Activated CD4-positive, alpha-beta memory T cell treated with anti-CD3 and anti-CD28 coated beads for 36 hours (primary cell): ENCODE measurements around the gene PARP3. TPM values are rescaled to one million over a fixed set of nuclear protein-coding genes. Genes with fewer than 3 reads are reported as not detected.

Experiments
- CTCF ChIA-PET: fragments of 350-600 bp; sonication (Branson Sonifier 250); formaldehyde crosslinking; loops from one replicate; lab custom pipeline; 2021; ENCODE audit warnings: antibody characterized with exemption, inconsistent platforms; lab: Charles Lee
- POLR2A ChIA-PET: fragments of 350-600 bp; sonication (Branson Sonifier 250); formaldehyde crosslinking; loops from one replicate; lab custom pipeline; 2021; ENCODE audit warnings: antibody characterized with exemption; lab: Charles Lee
- DNase-seq: peaks from one replicate; pipeline ENCODE4 v3.0.0-alpha.2; 2020
- H3K27ac Mint-ChIP-seq: one replicate; pipeline ENCODE4 v1.8.0; 2021; ENCODE audit warnings: mixed read lengths
- H3K27me3 Mint-ChIP-seq: one replicate; pipeline ENCODE4 v1.8.0; 2021; ENCODE audit warnings: mixed read lengths
- H3K36me3 Mint-ChIP-seq: one replicate; pipeline ENCODE4 v1.8.0; 2021; ENCODE audit warnings: mixed read lengths
- H3K4me1 Mint-ChIP-seq: one replicate; pipeline ENCODE4 v1.8.0; 2021; ENCODE audit warnings: low read depth, mixed read lengths
- H3K4me3 Mint-ChIP-seq: one replicate; pipeline ENCODE4 v1.8.0; 2021; ENCODE audit warnings: mild to moderate bottlenecking, mixed read lengths
- H3K9me3 Mint-ChIP-seq: one replicate; pipeline ENCODE4 v1.8.0; 2021; ENCODE audit warnings: mixed read lengths
- intact Hi-C: fragments of 100-400 bp; cut with micrococcal nuclease; formaldehyde crosslinking; loops from one replicate; pipeline ENCODE4 v1.15.1; 2023
- total RNA-seq, 2 experiments: library from RNA; stranded (reverse); gene quantifications; one replicate each; pipeline ENCODE4 v1.2.3, GENCODE V29; 2021

The PARP3 gene
- total RNA-seq, 2 experiments from 2014 or later: 12.1 to 13.4 TPM

DNA sequence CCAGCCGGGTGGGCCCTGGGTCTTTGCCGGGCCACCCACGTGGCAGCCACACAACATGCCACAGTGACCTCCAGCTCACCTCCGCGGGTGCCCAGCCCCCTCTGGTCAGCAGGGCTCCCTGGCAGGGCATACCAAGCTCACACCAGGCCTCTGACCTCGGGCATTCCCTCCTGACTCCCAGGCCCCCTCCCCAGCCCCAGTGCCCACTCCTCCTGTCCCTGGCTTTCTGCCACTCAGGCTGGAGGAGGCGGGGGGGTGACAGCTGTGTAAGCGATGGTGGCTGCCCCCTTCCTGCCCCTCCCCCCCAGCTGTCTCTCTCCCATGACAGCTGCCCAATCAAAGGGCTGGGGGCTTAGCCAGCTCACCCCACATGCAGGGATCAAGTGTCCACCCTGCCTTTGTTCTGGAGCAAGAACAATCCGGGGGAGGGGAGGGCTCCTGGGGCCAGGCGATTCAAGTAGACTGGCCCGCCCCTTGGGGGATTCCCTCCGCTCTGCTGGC lies 21.8 kb downstream of the PARP3 start:
- H3K4me1 Mint-ChIP-seq: peaks cover 12% of the 10 kb centered on the region
- H3K27ac Mint-ChIP-seq: no peak overlapping the region
- CTCF ChIA-PET: interaction anchor here (1.3 to 2.8 kb wide), 2 partner anchors 10 to 11 kb away, joined by 3 to 18 read pairs; partner anchors contain the start of genes ABHD14A and ABHD14B
- H3K27me3 Mint-ChIP-seq: no peaks in the 10 kb centered on the region
- intact Hi-C loops: no loop called here
- H3K9me3 Mint-ChIP-seq: no peaks in the 10 kb centered on the region
- peaks cover 2% of the 10 kb centered on the region for H3K36me3 Mint-ChIP-seq
- no peak overlapping the region for H3K4me3 Mint-ChIP-seq
- POLR2A ChIA-PET: no interaction called here
- DNase-seq: no peak

DNA sequence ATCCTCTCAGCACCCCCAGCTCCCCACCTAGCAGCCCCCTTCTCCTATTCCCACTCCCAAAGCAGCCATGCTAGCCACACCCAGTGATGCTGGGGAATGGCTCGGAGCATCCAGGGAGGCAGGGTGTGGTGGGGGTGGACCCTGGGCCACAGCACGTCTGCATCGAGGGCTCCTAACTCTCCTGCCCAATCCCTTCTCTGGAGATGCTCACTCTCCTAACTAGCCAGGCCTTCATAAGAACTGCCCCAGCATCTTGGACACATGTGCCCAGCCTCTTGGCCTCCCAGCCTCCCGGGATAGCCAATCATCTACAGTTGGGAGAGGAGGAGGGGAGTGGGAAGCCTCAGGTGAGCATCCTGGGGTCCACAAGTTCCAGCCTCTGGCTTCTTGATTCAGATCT lies 22.4 kb downstream of the PARP3 start:
- no peak overlapping the region for H3K27ac Mint-ChIP-seq
- H3K9me3 Mint-ChIP-seq: no peaks in the 10 kb centered on the region
- H3K36me3 Mint-ChIP-seq: peaks cover 2% of the 10 kb centered on the region
- H3K4me3 Mint-ChIP-seq: no peak overlapping the region
- ChIA-PET CTCF (interaction anchor here (1.3 to 3.9 kb wide), 3 partner anchors 10 to 22 kb away, joined by 3 to 21 read pairs (median 18); partner anchors contain the start of genes ABHD14A, ABHD14B, PARP3 and RRP9), POLR2A (interaction anchor here (0.8 to 1.5 kb wide), 2 partner anchors 9 to 31 kb away, joined by 3 to 6 read pairs; partner anchors contain the start of genes ABHD14B and RPL29)
- no peak for DNase-seq
- no peaks in the 10 kb centered on the region for H3K27me3 Mint-ChIP-seq
- intact Hi-C loops: no loop called here
- H3K4me1 Mint-ChIP-seq: peaks cover 12% of the 10 kb centered on the region

DNA sequence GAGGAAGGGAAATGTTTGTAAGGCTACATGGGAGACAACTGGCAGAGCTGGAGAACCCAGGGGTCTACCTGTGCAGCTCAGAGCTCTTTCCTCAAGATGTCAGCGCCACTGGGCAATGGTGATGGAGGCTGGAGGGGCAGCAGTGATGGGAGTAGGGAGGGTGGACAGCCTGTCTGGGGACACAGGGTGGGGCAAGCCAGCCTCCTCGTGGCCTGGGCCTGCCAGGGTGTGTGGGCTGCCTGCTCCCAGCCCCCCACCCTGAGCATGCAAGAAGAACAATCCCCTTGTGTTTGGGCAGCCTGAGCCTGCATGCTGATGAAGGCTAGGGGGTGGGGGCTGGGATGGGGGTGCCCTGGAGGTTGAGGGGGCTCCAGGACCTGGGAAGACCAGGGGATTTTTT lies 23.9 kb downstream of the PARP3 start:
- H3K27me3 Mint-ChIP-seq: no peaks in the 10 kb centered on the region
- ChIA-PET POLR2A (interaction anchor here (0.6 to 2.2 kb wide), 3 partner anchors 8 to 26 kb away, joined by 3 to 8 read pairs (median 6); partner anchors contain the start of genes ABHD14B and ACY1), CTCF (interaction anchor here (2.8 to 3.9 kb wide), 2 partner anchors 9 to 24 kb away, joined by 18 to 21 read pairs; partner anchors contain the start of genes ABHD14A, ABHD14B, PARP3 and RRP9)
- intact Hi-C loops: no loop called here
- peaks cover 1% of the 10 kb centered on the region for H3K36me3 Mint-ChIP-seq
- H3K4me3 Mint-ChIP-seq: peak overlapping the region; percentile 77
- H3K9me3 Mint-ChIP-seq: no peaks in the 10 kb centered on the region
- H3K4me1 Mint-ChIP-seq: peaks cover 15% of the 10 kb centered on the region
- no peak overlapping the region for H3K27ac Mint-ChIP-seq
- no peak for DNase-seq

DNA sequence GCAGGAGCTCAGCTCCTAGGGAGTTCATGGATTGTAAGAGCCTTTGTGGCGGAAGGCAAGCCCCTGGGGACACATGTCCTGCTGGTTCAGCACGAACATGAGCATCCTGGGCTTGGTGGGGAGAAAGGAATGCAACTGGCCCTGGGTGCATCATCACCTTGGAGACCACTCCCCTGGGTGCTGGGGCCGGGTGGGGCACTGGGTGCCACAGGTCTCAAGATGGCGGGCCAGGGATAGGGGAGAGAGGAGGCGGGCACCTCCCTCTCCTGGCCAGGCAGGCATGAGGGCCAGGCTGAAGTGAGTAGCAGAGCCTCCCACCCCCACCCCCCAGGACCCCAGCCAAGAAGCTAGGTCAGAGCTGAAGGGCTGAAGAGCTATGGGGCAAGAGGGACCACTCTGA lies 24.3 kb downstream of the PARP3 start:
- no peak for DNase-seq
- Mint-ChIP-seq H3K27me3 (no peaks in the 10 kb centered on the region), H3K27ac (peak overlapping the region; percentile 33), H3K36me3 (no peaks in the 10 kb centered on the region), H3K4me3 (peak overlapping the region; percentile 77), H3K4me1 (peaks cover 18% of the 10 kb centered on the region), H3K9me3 (no peaks in the 10 kb centered on the region)
- POLR2A ChIA-PET: interaction anchor here (0.7 to 2.2 kb wide), 2 partner anchors 16 to 155 kb away, joined by 3 to 8 read pairs; partner anchors contain the start of gene ACY1
- CTCF ChIA-PET: interaction anchor here (3.9 kb wide), 1 partner anchor 24 kb away, joined by 21 read pairs; the partner anchor contains the start of genes PARP3 and RRP9
- intact Hi-C loops: no loop called here

DNA sequence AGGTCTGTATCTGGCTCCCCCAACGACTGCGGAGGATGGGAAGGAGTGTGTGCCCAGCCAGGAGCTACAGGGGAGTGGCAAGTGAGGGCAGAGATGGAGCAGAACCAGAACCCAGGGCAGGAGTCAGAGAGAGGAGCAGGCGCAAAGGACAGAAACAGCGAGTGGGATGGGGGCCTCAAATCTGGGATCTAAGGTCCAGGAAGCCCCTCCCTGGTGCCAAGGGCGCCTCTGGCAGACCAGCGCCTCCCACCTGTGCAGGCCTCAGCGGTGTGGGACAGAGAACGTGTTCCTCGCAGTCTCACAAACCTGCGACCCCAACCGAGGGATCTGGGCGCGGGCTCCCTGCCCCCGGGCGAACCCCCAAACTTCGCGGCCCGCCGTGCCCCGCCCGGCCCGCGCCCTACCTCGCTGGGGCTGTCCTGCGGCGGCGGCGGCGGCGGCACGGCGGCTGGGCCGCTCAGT lies 24.8 kb downstream of the PARP3 start:
- Mint-ChIP-seq H3K4me3 (peak overlapping the region; percentile 77), H3K27ac (peak overlapping the region; percentile 33), H3K36me3 (no peaks in the 10 kb centered on the region), H3K9me3 (no peaks in the 10 kb centered on the region), H3K27me3 (no peaks in the 10 kb centered on the region), H3K4me1 (peaks cover 18% of the 10 kb centered on the region)
- POLR2A ChIA-PET: interaction anchor here (0.7 to 2.2 kb wide), 3 partner anchors 16 to 156 kb away, joined by 3 to 8 read pairs (median 3); partner anchors contain the start of gene ACY1
- CTCF ChIA-PET: interaction anchor here (3.9 kb wide), 1 partner anchor 25 kb away, joined by 21 read pairs; the partner anchor contains the start of genes PARP3 and RRP9
- DNase-seq: no peak
- intact Hi-C loops: no loop called here

DNA sequence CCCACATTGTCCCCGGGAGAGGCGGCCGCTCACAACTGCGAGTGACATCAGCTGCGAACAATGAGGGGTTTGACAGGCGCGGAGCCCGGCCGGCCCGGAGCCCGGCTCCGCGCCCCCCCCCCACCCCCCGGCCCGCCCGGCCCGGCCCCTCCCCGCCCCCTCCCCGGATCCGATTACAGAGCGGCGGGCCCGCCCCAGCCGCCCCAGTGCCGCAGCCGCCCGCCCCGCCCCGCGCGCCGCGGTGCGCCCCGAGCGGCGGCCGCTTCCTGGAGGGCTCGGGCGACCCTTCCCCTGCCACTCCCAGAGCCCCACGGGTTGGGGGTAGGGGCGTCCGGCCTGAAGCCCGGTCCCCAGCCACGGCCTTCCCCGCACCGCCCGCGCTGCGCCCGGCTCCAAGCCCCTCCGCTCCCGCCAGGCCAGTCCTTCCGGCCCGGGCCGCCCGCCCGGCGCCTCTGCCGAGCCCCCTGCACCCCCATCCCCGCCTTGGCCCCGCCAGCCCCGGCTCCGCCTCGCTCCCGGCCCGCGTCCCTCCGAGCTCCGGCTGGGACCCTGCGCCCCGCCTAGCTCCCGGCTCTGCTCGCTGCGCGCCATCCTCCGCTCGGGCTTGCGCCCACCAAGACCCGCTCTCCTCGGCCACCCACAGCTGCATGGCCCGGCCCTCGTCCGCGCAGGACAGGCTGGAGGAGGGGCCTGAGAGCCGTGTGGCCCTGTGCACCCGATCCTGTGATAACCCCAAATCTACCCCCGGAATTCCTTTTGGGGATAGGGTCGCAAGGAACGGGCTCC lies 25.4 kb downstream of the PARP3 start, which contains the start of gene PCBP4:
Gene PCBP4 (minus strand): TSS at position 71 of the 786 bp plus-strand sequence. CDS start 6,214 bp downstream, outside the sequence.
- Mint-ChIP-seq H3K36me3 (no peaks in the 10 kb centered on the region), H3K27me3 (no peaks in the 10 kb centered on the region), H3K27ac (peak within 1 kb of the TSS; percentile 45), H3K4me3 (peak within 1 kb of the TSS; percentile 81), H3K9me3 (no peaks in the 10 kb centered on the region), H3K4me1 (peaks cover 23% of the 10 kb centered on the region)
- ChIA-PET CTCF (interaction anchor here (1.2 to 3.9 kb wide), 2 partner anchors 16 to 26 kb away, joined by 4 to 21 read pairs; partner anchors contain the start of genes ACY1, PARP3 and RRP9), POLR2A (interaction anchor here (0.7 to 2.2 kb wide), 3 partner anchors 15 to 156 kb away, joined by 3 to 8 read pairs (median 3); partner anchors contain the start of gene ACY1)
- peak; percentile 45 for DNase-seq
- intact Hi-C loops: no loop called here

DNA sequence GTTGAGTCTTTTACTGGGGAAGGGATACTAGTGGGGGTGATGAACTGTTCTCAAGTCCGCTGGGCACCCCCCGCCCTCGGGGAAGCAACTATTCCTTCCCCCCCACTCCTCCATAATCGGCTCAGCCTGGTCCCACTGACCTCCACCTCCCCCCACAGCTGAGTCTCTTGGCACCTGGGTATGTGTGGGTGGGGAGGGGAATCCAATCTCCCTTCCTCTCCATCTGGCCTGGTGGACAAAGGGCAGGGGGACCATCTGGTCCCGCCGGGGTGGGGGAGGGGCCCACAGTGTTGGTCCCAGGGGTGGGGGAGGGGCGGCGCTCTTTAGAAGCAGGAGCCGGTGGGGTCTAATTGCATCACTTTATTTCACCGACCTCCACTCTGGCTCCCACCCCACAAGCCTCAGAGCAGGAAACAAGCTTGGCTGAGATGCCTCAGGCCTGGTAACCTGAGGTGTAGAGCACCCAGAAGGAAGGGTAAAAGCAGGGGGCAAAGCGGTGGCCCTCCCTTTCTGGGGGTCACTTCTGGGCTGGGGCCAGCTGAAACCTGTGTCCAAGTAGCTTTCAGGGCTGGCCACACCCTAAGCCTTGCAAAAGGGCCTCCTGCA lies 26.1 kb downstream of the PARP3 start:
- H3K27me3 Mint-ChIP-seq: no peaks in the 10 kb centered on the region
- peak overlapping the region; percentile 45 for H3K27ac Mint-ChIP-seq
- CTCF ChIA-PET: interaction anchor here (1.2 to 3.9 kb wide), 3 partner anchors 15 to 26 kb away, joined by 4 to 21 read pairs (median 11); partner anchors contain the start of genes ACY1, PARP3 and RRP9
- H3K36me3 Mint-ChIP-seq: no peaks in the 10 kb centered on the region
- intact Hi-C loops: no loop called here
- H3K4me1 Mint-ChIP-seq: peaks cover 23% of the 10 kb centered on the region
- POLR2A ChIA-PET: interaction anchor here (1.5 to 2.2 kb wide), 2 partner anchors 15 to 26 kb away, joined by 3 to 8 read pairs; partner anchors contain the start of gene ACY1
- DNase-seq: no peak
- no peaks in the 10 kb centered on the region for H3K9me3 Mint-ChIP-seq
- peak overlapping the region; percentile 81 for H3K4me3 Mint-ChIP-seq

DNA sequence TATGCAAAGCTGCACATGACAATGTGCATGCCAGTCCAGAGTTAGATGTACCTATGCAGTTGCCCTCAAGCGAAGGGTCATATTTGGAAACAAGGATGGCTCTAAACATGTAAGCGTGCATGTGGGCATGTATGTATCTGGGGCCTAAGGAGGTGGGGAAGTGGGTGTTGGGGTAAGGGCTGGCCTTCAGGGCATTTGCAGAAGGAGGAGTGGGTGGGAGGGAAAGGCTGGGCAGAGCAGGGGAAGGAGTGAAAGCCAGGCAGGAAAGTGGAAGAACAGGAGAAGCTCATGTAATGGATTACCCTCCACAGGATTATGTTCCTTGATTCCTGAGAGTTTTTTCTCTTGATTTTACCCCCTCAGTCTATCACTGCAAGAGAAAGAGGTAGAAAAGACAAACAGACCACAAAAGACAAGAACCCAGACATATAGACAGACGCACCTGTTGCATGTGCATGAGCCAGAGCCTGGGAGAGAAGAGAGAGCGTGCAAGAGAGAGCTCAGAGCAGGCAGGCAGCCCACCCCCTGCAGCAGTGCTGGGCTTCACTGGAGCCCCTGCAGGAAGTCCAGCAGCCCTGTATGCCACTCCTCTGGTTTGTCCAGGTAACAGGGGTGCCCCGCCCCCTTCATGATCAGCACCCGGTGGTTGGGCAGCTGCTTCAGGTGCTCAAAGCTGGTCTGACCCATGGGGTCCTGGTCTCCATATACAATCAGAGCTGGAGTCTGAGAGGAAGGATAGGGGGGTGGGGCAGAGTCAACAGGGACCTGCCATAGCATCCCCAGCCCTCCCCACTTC lies 26.9 kb downstream of the PARP3 start:
- POLR2A ChIA-PET: interaction anchor here (0.9 to 1.9 kb wide), 3 partner anchors 13 to 27 kb away, joined by 3 to 12 read pairs (median 3); partner anchors contain the start of genes PARP3 and RRP9
- Mint-ChIP-seq H3K4me3 (no peak overlapping the region), H3K27ac (no peak overlapping the region), H3K9me3 (no peaks in the 10 kb centered on the region), H3K27me3 (no peaks in the 10 kb centered on the region), H3K36me3 (peaks cover 2% of the 10 kb centered on the region), H3K4me1 (peaks cover 27% of the 10 kb centered on the region)
- DNase-seq: no peak
- intact Hi-C loops: no loop called here
- CTCF ChIA-PET: interaction anchor here (0.9 to 2.1 kb wide), 3 partner anchors 13 to 85 kb away, joined by 3 to 11 read pairs (median 3); partner anchors contain the start of genes PARP3 and RRP9

DNA sequence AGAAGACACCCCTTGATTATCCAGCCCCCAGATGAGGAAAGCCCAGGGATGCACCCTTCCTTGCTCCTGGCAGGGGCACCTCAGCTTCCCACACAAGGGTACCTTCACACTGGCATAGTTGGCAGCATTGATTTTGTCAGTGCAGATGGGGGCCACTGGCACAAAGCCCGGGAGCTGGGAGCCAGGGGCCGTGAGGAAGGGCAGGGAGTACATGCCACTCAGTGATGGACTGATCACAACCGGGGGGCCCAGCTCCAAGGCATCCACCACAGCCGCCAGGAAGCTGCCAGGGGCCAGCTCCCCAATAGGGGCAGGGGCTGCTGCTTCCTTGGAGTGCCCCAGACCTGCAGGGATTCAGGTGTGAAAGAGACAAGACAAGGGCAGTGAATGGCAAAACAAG lies 27.7 kb downstream of the PARP3 start:
- H3K27me3 Mint-ChIP-seq: no peaks in the 10 kb centered on the region
- no peak overlapping the region for H3K4me3 Mint-ChIP-seq
- no peaks in the 10 kb centered on the region for H3K9me3 Mint-ChIP-seq
- peaks cover 30% of the 10 kb centered on the region for H3K4me1 Mint-ChIP-seq
- no peak for DNase-seq
- ChIA-PET POLR2A (interaction anchor here (0.9 to 1.9 kb wide), 3 partner anchors 12 to 28 kb away, joined by 3 to 12 read pairs (median 3); partner anchors contain the start of genes PARP3, RPL29 and RRP9), CTCF (interaction anchor here (0.9 to 2.1 kb wide), 3 partner anchors 12 to 84 kb away, joined by 3 to 11 read pairs (median 3); partner anchors contain the start of genes PARP3 and RRP9)
- H3K36me3 Mint-ChIP-seq: peaks cover 2% of the 10 kb centered on the region
- no peak overlapping the region for H3K27ac Mint-ChIP-seq
- intact Hi-C loops: loop anchor here (10.0 kb wide), 2 partner anchors 295 to 465 kb away; partner anchors contain the start of genes DCAF1 and TEX264

DNA sequence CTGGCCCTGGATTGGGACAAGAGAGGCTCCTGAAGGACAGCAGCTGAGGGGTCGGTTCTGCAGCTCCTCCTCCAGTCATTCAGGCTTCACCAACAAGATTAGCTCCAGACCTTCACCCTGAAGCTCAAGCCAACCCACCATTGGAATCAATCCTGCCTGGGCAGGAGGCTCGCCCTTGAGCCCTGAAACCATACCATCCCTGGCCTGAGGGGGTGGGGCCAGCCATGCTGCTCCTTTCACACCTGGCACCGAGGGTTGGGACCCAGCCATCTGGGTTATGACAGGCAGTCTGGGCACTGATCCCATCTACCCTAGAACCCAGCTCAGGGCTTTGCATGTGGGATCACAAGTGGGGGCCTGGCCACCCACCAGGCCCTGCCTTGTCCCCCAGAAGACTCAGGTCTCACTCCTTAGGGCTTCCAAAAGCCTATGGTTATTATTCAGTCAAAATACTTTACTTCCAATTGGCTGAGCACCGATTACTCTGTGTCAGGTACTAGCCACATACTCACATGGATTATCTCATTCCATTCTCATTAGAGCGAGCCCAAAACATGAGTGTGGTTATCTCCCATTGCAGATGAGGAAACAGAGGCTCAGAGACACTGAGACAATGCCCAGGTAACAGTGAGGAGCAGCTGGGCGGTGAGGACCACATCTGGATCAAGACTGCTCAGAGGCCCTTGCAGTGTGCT lies 28.6 kb downstream of the PARP3 start:
- CTCF ChIA-PET: interaction anchor here (0.8 to 2.1 kb wide), 2 partner anchors 12 to 29 kb away, joined by 4 to 11 read pairs; partner anchors contain the start of genes PARP3 and RRP9
- DNase-seq: no peak
- H3K27me3 Mint-ChIP-seq: no peaks in the 10 kb centered on the region
- H3K9me3 Mint-ChIP-seq: no peaks in the 10 kb centered on the region
- no peak overlapping the region for H3K27ac Mint-ChIP-seq
- H3K4me3 Mint-ChIP-seq: no peak overlapping the region
- intact Hi-C loops: loop anchor here (10.0 kb wide), 2 partner anchors 296 to 466 kb away; partner anchors contain the start of genes DCAF1 and TEX264
- H3K4me1 Mint-ChIP-seq: peaks cover 34% of the 10 kb centered on the region
- POLR2A ChIA-PET: interaction anchor here (1.5 to 1.9 kb wide), 2 partner anchors 11 to 25 kb away, joined by 3 to 12 read pairs; partner anchors contain the start of gene RPL29
- peaks cover 2% of the 10 kb centered on the region for H3K36me3 Mint-ChIP-seq
